Subcutaneous adipose tissue (tissue), 4 donors: ENCODE measurements around the gene AKT1. TPM values are rescaled to one million over a fixed set of nuclear protein-coding genes. Genes with fewer than 3 reads are reported as not detected.

ENCODE experiments used
- CTCF ChIP-seq: fragments of 450-650 bp; IDR thresholded peaks from one replicate; pipeline ENCODE4 v1.5.1; 2016; ENCODE audit warnings: low read depth, mild to moderate bottlenecking, control low read depth, antibody characterized with exemption, moderate library complexity
- total RNA-seq, 4 donors: library from RNA; depleted of rRNA; stranded (reverse); fragments of >200 nt; gene quantifications; one replicate each; pipeline ENCODE4 v1.1.0, GENCODE V29; 2016

The AKT1 gene
- total RNA-seq, 4 donors from 2014 or later, result 70.9 to 264 (median 110) TPM

GRCh38 chr14:104770851-104771272 is 24.7 kb downstream of the AKT1 start:
- TF ChIP-seq CTCF, result no peak

GRCh38 chr14:104770072-104770579 is 25.4 kb downstream of the AKT1 start:
- TF ChIP-seq CTCF, result no peak

DNA sequence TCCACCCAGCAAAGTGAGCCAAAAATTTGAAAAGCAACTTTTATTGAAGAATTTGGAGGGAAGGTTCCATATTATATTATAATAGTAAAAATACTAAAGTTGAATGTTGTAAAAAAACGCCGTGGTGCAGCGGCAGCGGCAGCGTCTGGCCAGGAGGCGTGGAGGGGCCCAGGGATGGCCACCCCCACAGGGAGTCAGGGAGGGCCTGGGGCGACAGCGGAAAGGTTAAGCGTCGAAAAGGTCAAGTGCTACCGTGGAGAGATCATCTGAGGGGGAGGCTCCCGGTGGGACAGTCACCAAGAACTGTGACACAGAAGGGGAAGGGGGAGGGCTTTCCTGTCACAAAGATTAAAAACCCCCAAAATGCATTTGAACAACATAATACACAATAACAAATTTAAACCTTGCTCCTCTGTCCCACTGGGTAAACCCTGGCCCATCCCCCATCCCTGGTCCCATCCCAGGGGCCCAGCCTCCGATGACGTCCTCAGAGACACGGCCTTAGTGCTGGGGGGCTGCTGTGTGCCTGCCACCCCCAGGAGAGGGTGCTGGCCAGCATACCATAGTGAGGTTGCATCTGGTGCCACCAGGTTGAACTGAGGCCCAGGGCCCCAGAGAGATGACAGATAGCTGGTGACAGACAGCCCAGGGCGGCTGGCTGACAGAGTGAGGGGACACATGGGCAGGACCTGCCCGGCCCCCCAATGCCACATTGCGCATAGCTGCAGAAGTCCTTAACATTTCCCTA is 26.1 kb downstream of the AKT1 start:
- TF ChIP-seq CTCF, result no peak

GRCh38 chr14:104768437-104769323 is 26.9 kb downstream of the AKT1 start:
- TF ChIP-seq CTCF, result no peak

DNA sequence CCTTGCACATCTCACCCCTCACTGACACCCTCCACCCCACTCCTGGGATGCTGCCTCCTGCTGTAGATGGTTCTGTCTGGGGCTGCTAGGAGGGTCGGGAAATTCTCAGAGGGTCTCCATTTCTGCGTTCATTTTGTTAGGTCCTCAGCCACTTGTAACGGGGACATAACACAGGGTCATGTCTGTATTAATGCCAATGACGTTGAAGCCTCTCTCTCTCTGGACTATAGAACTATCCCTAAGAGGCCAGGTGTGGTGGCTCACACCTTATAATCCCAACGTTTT is 28.0 kb downstream of the AKT1 start:
- no peak for TF ChIP-seq CTCF

DNA sequence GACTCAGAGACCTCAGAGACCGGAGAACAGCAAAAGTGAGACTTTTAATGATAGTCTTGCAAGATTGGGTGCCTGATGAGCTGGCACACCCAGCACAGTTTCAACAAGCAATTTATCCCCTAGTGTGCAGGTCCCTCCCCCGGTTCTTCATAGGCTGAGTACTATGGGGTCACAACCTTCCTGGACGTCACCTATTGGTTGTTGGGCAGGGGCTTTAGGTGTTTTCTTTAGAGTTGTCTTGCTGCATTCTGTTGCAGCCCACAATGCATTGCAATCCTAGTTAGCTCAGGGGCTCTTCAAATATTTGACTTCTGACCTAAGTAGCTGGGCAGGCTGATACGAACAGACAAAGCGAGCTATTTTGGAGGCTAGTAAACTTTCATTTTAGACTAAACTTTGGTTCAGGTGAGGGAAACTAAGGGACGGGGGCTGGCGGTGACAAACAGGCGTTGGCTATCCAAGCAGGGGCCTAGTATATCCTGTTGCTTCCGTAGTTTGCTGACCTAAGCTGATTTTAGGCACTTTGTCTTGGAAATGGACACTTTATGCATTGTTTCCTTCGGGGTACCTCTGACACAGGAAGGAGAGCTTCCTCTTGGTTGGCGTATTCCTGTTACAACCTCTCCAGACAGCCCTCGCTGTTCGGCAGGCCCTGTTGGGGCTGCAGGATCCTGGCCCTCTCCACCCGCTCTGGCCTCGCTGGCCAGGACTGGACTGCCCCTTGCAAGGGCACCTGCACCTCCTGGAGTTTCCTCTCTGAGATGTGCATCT is 28.5 kb downstream of the AKT1 start:
- no peak for TF ChIP-seq CTCF
